Common myeloid progenitor, CD34-positive (primary cell): ENCODE data around the gene UNC5CL.

Source experiments
- CTCF ChIA-PET: fragments of 350-600 bp; sonication (Branson Sonifier 250); formaldehyde crosslinking; loops from one replicate; lab custom pipeline; 2021; ENCODE audit warnings: antibody characterized with exemption; lab: Charles Lee
- POLR2A ChIA-PET: fragments of 350-600 bp; sonication (Branson Sonifier 250); formaldehyde crosslinking; loops from one replicate; lab custom pipeline; 2021; ENCODE audit warnings: antibody characterized with exemption; lab: Charles Lee
- DNase-seq, 3 donors: peaks; one replicate each; pipeline versions ENCODE4 v3.0.0 to v3.0.0-alpha.2; 2013
- H3K27ac ChIP-seq, 2 experiments: 1 replicate in 1 of 2; 2 replicates in 1 of 2; pipeline ENCODE4 v1.7.0; 2013; ENCODE audit warnings: inconsistent platforms in 2 of 2, low read length in 2 of 2, mild to moderate bottlenecking in 2 of 2, low read depth in 1 of 2, moderate library complexity in 1 of 2; ENCODE audit not compliant: severe bottlenecking in 2 of 2, insufficient read depth in 1 of 2, poor library complexity in 1 of 2
- H3K27me3 ChIP-seq, 5 experiments: replicated peaks in 2 of 5; 1 replicate in 3 of 5; 2 replicates in 2 of 5; pipeline versions ENCODE4 v1.6.1 to v1.7.0; 2013; ENCODE audit warnings: low read length in 4 of 5, mild to moderate bottlenecking in 2 of 5, moderate library complexity in 2 of 5, inconsistent platforms in 1 of 5; ENCODE audit not compliant: insufficient read depth in 5 of 5, control insufficient read depth in 4 of 5
- H3K36me3 ChIP-seq, 4 experiments: 1 replicate in 2 of 4; 2 replicates in 2 of 4; pipeline versions ENCODE4 v1.6.1 to v1.7.0; 2013; ENCODE audit warnings: low read length in 3 of 4, control low read depth in 1 of 4, mild to moderate bottlenecking in 1 of 4; ENCODE audit not compliant: control insufficient read depth in 4 of 4, insufficient read depth in 4 of 4
- H3K4me1 ChIP-seq, 4 experiments: 1 replicate in 3 of 4; 2 replicates in 1 of 4; pipeline versions ENCODE4 v1.6.1 to v1.7.1; 2013; ENCODE audit warnings: low read length in 3 of 4, mild to moderate bottlenecking in 3 of 4, control low read depth in 1 of 4, inconsistent platforms in 1 of 4, moderate library complexity in 1 of 4; ENCODE audit not compliant: control insufficient read depth in 4 of 4, insufficient read depth in 4 of 4; ENCODE audit errors: control extremely low read depth in 1 of 4
- H3K4me3 ChIP-seq, 7 experiments: 1 replicate in 4 of 7; 2 replicates in 3 of 7; pipeline versions ENCODE4 v1.5.1 to v1.7.0; 2013; ENCODE audit warnings: mild to moderate bottlenecking in 7 of 7, low read length in 6 of 7, moderate library complexity in 6 of 7, inconsistent platforms in 2 of 7, low read depth in 2 of 7, control low read depth in 1 of 7; ENCODE audit not compliant: insufficient read depth in 4 of 7, control insufficient read depth in 1 of 7; ENCODE audit errors: extremely low read depth in 1 of 7
- H3K9me3 ChIP-seq, 5 experiments: 1 replicate in 4 of 5; 2 replicates in 1 of 5; pipeline versions ENCODE4 v1.6.1 to v1.7.1; 2013; ENCODE audit warnings: low read length in 4 of 5, mild to moderate bottlenecking in 2 of 5, inconsistent platforms in 1 of 5, low read depth in 1 of 5, moderate library complexity in 1 of 5; ENCODE audit not compliant: control insufficient read depth in 4 of 5, insufficient read depth in 2 of 5; ENCODE audit errors: control extremely low read depth in 1 of 5
- WGBS: methylation state at CpG from one replicate; pipeline ENCODE4 v1.1.5; 2013; ENCODE audit not compliant: insufficient coverage; 5-methylcytosine and 5-hydroxymethylcytosine counted together

Gene UNC5CL

DNA sequence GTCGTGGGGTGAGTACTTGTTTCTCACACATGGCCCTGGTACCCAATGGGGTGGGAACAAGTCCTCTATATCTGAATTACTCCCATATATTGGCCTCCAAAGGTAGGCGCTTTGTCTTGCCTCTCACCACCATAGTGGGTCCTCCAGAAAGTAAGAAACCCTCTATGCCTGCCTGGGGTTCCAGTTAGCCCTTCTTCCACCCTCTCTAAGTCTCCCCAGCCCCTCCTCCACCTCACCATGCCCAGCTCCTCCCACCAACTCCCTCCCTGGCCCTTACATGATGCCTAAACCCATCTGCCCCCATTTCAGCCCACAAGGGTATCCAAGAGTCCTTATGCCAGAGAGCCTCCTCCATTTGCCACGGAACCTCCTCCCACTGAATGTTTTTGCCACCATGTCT, 4.1 kb upstream of the UNC5CL start:
- peaks cover 0 to 2% (median 0%) of the 10 kb centered on the region in 5 experiments for H3K27me3 ChIP-seq

DNA sequence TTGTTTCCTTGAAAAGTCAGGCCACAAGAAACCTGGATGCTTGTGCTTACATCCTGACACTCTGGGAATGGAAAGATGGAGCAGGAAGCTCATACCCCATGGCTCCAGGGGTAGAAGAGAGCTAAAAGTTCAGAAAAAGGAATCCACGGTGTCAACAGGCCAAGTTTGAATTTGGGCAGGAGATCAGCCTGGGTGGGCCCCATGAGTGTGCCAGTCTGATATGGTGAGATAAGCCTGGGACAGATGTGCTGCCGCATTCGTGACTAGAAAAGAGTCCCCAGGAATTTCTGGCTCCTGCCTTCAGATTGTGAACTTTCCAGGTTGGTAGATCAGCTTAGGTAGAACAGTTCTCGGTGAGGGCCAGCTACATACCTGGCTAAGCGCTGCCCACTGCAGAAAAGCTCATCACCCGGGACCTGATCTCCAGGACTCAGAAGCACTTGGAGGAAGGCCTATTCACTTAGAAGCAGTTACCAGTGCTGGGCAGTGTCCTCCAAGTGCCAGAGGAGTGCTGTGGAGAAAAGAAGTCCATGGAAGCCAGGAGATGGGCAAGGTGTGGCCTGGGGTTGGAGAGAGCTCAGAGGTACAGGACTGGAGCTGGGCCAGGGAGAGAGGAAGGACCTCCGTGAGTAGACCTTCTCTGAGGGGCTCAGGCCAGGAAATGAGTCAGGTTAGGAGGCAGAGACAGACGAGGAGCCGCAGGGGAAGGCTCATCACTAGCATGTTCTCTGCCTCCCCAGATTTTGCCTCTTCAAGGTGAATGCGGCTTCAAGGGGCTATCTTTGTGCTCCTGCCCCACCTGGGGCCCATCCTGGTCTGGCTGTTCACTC, 3.4 kb upstream of the UNC5CL start, which contains the start of gene TSPO2:
TSS of gene TSPO2 (plus strand) at position 242 of the 830 bp plus-strand sequence. CDS start at position 761, 519 bp downstream.
- WGBS, result 83% methylated on average over 10 of the region's 10 CpGs
- H3K4me1 ChIP-seq, result peaks cover 0 to 8% (median 7%) of the 10 kb centered on the region in 4 experiments
- no peak within 1 kb of the TSS for H3K27ac ChIP-seq
- H3K9me3 ChIP-seq, result no peaks in the 10 kb centered on the region
- no peak within 1 kb of the TSS for H3K4me3 ChIP-seq
- ChIA-PET POLR2A (no interaction called here), CTCF (interaction anchor here (1.2 to 7.6 kb wide), 3 partner anchors 10 to 26 kb away, joined by 3 to 82 read pairs (median 17); partner anchors contain the start of gene APOBEC2)
- DNase-seq, result no peak
- no peaks in the 10 kb centered on the region for H3K36me3 ChIP-seq
- H3K27me3 ChIP-seq, result peaks cover 0 to 2% (median 0%) of the 10 kb centered on the region in 5 experiments

More for the DNA sequence above, 4.1 kb upstream of the UNC5CL start:
- POLR2A ChIA-PET, result no interaction called here
- Histone ChIP-seq H3K4me3 (no peak overlapping the region), H3K4me1 (peaks cover 0 to 8% (median 7%) of the 10 kb centered on the region in 4 experiments), H3K9me3 (no peaks in the 10 kb centered on the region), H3K27ac (no peak overlapping the region), H3K36me3 (no peaks in the 10 kb centered on the region)
- CTCF ChIA-PET, result interaction anchor here (1.2 to 7.6 kb wide), 2 partner anchors 10 to 16 kb away, joined by 3 to 82 read pairs; partner anchors contain the start of gene APOBEC2
- WGBS, result 100% methylated on average over 1 of the region's 3 CpGs
- no peak for DNase-seq

DNA sequence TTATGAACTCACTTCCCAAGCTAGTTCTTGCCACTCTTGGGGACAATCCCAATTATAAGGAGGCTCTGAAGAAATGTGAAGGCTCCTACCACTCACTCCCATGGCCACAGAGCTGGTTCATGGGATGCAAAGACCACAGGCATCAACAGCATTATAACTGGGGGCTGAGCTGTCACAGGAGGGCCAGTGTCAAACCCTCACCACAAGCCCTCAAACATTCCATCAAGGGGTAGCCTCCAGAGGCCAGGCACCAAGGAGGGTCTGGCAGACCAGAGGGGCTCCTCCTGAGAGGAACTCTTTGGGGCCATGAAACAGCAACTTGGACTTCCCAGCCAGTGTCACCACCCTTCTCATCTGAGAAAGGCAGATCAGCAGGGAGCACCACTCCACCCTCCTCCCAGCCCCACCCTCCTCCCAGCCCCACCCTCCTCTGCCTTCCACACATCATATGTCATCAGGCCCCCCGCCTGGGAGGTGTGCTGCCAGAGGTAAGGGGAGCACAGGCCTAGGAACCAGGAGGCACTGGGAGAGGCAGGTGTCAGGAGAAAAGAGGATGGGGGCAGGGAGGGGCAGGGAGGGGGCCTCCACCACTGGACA, 2.0 kb upstream of the UNC5CL start:
- POLR2A ChIA-PET, result no interaction called here
- Histone ChIP-seq H3K36me3 (no peaks in the 10 kb centered on the region), H3K27me3 (no peaks in the 10 kb centered on the region), H3K9me3 (no peaks in the 10 kb centered on the region), H3K4me1 (peaks cover 0 to 8% (median 7%) of the 10 kb centered on the region in 4 experiments), H3K27ac (no peak overlapping the region), H3K4me3 (no peak overlapping the region)
- DNase-seq, result no peak
- CTCF ChIA-PET, result interaction anchor here (0.9 to 7.6 kb wide), 8 partner anchors 11 to 41 kb away, joined by 3 to 82 read pairs (median 4); partner anchors contain the start of gene APOBEC2
- whole genome bisulfite sequencing, result no CpG with 5 or more reads among the region's 1 CpG

DNA sequence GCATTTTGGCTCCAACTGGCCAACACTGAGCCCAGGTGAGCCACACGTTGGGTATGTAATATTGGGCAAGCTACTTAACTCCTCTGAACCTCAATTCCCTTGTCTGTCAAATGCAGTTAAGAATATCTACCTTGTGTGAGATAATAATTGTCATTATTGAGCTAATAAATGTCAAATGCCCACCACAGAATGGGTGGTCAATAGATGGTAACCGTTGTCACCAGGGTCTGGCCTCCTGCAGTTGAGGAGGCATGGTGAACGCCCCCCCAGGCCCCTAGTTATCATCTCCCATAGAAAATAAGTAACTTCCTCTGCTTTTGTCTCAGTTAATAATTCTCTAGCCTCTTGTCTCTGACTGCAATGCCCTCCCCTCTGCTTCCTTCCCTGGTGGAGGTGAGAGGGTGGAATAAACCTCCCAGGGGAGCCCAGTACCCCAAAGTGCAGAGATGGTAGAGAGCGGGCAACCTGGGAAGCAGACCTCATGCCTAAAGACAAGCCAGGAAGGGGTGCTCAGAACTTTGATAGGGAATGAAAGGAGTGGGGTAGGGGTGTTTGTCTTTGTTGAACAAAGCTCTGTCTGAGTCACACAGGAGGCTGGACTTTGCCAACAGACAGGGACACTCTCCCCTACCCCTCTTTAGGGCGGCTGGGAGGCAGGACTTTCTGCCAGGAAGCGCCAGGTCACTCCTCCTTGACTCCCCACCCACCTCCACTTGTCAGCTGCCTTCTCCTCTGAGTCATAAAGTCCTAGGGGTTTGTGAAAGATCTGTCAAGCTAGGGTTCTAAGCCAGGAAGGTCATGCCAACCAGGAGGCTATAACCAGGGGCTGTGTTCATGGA, 1.3 kb upstream of the UNC5CL start:
- no peaks in the 10 kb centered on the region for H3K36me3 ChIP-seq
- no peaks in the 10 kb centered on the region for H3K9me3 ChIP-seq
- WGBS, result 86% methylated on average over 2 of the region's 6 CpGs
- H3K27ac ChIP-seq, result no peak overlapping the region
- ChIA-PET CTCF (interaction anchor here (0.9 to 7.6 kb wide), 17 partner anchors 11 to 1057 kb away, joined by 3 to 82 read pairs (median 4); partner anchors contain the start of gene APOBEC2), POLR2A (no interaction called here)
- no peaks in the 10 kb centered on the region for H3K27me3 ChIP-seq
- peaks cover 0 to 8% (median 7%) of the 10 kb centered on the region in 4 experiments for H3K4me1 ChIP-seq
- peak in 1 of 3 donors; percentile 29 for DNase-seq
- no peak overlapping the region for H3K4me3 ChIP-seq

DNA sequence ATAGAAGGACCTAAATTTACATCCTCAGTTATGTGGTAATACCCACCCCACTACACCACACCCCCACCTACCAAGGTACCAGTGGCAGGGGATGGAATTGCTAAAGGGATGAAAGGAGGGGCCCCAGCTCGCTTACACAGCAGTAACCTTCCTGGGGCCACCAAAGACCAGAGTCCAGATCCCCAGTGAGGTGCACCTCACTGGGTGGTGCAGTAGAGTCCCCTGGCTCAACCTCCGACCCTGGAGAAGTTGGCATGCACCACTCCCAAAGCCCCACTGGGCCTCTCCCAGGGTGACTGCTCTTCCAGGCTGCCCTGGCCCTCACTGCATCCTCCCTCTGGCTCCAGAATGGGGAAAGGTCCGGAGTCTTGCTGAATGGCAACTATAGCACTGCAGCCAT, 816 bp downstream of the UNC5CL start:
- peaks cover 0 to 8% (median 7%) of the 10 kb centered on the region in 4 experiments for H3K4me1 ChIP-seq
- no peak for DNase-seq
- CTCF ChIA-PET, result interaction anchor here (1.1 to 7.6 kb wide), 6 partner anchors 9 to 30 kb away, joined by 3 to 82 read pairs (median 17); partner anchors contain the start of gene APOBEC2
- no peak overlapping the region for H3K4me3 ChIP-seq
- H3K36me3 ChIP-seq, result no peaks in the 10 kb centered on the region
- POLR2A ChIA-PET, result no interaction called here
- H3K9me3 ChIP-seq, result no peaks in the 10 kb centered on the region
- H3K27ac ChIP-seq, result no peak overlapping the region
- no peaks in the 10 kb centered on the region for H3K27me3 ChIP-seq
- WGBS, result 100% methylated on average over 1 of the region's 3 CpGs

DNA sequence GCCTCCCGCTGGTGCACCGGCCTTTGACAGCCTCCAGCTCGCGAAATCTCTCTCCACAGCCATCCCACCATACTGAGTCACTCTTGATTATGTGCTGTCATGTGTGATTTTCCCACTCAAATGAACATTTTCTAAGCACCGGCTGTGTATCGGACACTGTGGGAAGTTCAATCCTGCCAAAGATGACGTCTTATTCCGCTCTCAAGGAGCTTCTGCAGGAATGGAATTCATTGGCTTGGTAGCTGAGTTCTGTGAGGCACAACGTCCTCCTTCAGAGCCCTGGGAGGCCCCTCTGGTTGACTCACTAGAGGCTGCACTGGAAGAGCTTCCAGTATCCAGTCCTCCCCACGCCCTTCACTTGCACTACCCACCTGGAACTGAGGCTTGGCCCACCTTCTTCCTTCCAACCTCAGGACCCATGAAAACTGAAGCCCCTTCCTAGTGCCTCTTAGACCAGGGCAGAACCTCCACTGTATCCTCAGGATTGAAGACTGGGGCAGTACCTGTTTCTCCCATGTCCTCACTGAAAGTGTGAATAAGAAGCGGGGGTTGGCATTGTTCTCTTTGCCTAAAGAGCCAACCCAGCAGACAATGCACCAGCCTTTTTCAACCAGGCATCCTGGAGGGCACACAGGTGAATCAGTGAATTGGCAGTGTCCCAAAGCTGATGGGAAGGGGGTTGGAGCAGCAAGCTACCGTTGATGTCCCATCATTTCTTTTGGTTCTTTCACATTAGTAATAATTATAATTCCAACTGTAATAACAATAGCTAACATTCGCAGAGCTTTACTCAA, 1.7 kb downstream of the UNC5CL start:
- H3K4me1 ChIP-seq, result peaks cover 0 to 8% (median 7%) of the 10 kb centered on the region in 4 experiments
- no peaks in the 10 kb centered on the region for H3K9me3 ChIP-seq
- CTCF ChIA-PET, result interaction anchor here (0.6 to 3.6 kb wide), 9 partner anchors 9 to 1673 kb away, joined by 3 to 21 read pairs (median 7); no protein-coding TSS in a partner anchor
- POLR2A ChIA-PET, result no interaction called here
- no peaks in the 10 kb centered on the region for H3K36me3 ChIP-seq
- no peak overlapping the region for H3K27ac ChIP-seq
- WGBS, result 88% methylated on average over 9 of the region's 13 CpGs
- no peak for DNase-seq
- no peaks in the 10 kb centered on the region for H3K27me3 ChIP-seq
- no peak overlapping the region for H3K4me3 ChIP-seq
